HPDE6-E6E7 (cell line): Measurements from ENCODE around the gene TM7SF2.

Experiments
- DNase-seq: peaks from one replicate; pipeline ENCODE4 v3.0.0; 2011; ENCODE audit warnings: missing footprints; ENCODE audit errors: extremely low spot score

Gene TM7SF2

GRCh38 chr11:65156256-65156655 is 44.6 kb downstream of the TM7SF2 start:
- no peak for DNase-seq

DNA sequence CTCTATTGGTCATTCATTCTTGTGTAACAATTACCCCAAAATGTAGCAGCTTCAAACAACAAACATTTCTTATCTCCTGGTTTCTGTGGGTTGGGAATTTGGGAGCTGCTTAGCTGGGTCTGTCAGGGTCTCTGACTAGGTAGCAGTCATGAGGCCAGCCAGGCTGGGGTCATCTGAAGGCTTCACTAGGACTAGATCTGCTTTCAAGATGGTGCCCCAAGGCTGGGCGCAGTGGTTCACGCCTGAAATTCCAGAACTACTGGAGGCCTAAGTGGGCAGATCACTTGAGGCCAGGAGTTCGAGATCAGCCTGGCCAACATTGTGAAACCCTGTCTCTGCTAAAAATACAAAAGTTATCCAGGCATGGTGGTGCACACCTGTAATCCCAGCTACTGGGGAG is 45.3 kb downstream of the TM7SF2 start:
- no peak for DNase-seq

GRCh38 chr11:65157336-65157735 is 45.7 kb downstream of the TM7SF2 start:
- DNase-seq = no peak

- no peak for DNase-seq
Measured at GRCh38 chr11:65159012-65159411, 47.3 kb downstream of the TM7SF2 start.

- no peak for DNase-seq
Measured at GRCh38 chr11:65160643-65161042, 49.0 kb downstream of the TM7SF2 start.

GRCh38 chr11:65163684-65164083 is 52.0 kb downstream of the TM7SF2 start:
- DNase-seq = no peak
